HEK293 (cell line): ENCODE data around the gene TAOK3.
"Not testable (repeated sequence)": the region's sequence is repeated elsewhere in the genome, so short reads cannot be mapped to it uniquely, and the experiment has no call there.

Experiments
- CTCF ChIA-PET: fragments of 350-600 bp; formaldehyde crosslinking; extraction: SDS; loops from one replicate; lab custom pipeline; 2021; ENCODE audit warnings: antibody characterized with exemption; lab: Yijun Ruan, JAX
- POLR2A ChIA-PET: fragments of 300-600 bp; formaldehyde crosslinking; extraction: SDS; loops from one replicate; lab custom pipeline; 2020; ENCODE audit warnings: antibody characterized with exemption, inconsistent platforms; lab: Yijun Ruan, JAX
- H3K27ac ChIP-seq: fragments of 200-500 bp; sonication (Bioruptor generic); 2 replicates; pipeline ENCODE4 v1.5.1; 2014; ENCODE audit warnings: low read depth, low read length, control low read depth, inconsistent platforms; ENCODE audit errors: extremely low read depth
- H3K36me3 ChIP-seq, 2 experiments: fragments of 200-500 bp in 1 of 2; sonication (Bioruptor generic) in 1 of 2; 1 replicate in 1 of 2; 2 replicates in 1 of 2; pipeline ENCODE4 v1.5.1; 2014 to 2017; ENCODE audit warnings: inconsistent platforms in 2 of 2, low read length in 2 of 2; ENCODE audit not compliant: control insufficient read depth in 2 of 2, insufficient read depth in 1 of 2
- H3K4me1 ChIP-seq: fragments of 200-500 bp; sonication (Bioruptor generic); 2 replicates; pipeline ENCODE4 v1.5.1; 2014; ENCODE audit warnings: mild to moderate bottlenecking, low read length, inconsistent platforms; ENCODE audit not compliant: control insufficient read depth, insufficient read depth
- H3K4me3 ChIP-seq: 2 replicates; pipeline ENCODE4 v1.5.1; 2011; ENCODE audit warnings: low read depth, mild to moderate bottlenecking, control low read depth, low read length, moderate library complexity
- H3K9me3 ChIP-seq: fragments of 200-500 bp; sonication (Bioruptor generic); 2 replicates; pipeline ENCODE4 v1.5.1; 2014; ENCODE audit warnings: low read depth, low read length, inconsistent platforms; ENCODE audit not compliant: control insufficient read depth, insufficient read depth
- EGR2 ChIP-seq: fragments of 450-650 bp; formaldehyde crosslinking; IDR thresholded peaks from 2 replicates; pipeline ENCODE4 v1.5.1; 2016; ENCODE audit warnings: low read depth, missing biosample characterization, missing genetic modification characterization
- HOXD13 ChIP-seq: sonication (generic); formaldehyde crosslinking; IDR thresholded peaks from 2 replicates; pipeline ENCODE4 v1.8.0; 2022; ENCODE audit warnings: missing genetic modification reagents, borderline replicate concordance
- KLF7 ChIP-seq: fragments of 450-650 bp; formaldehyde crosslinking; IDR thresholded peaks from 2 replicates; pipeline ENCODE4 v1.5.1; 2016; ENCODE audit warnings: missing biosample characterization, missing genetic modification characterization, borderline replicate concordance
- OSR2 ChIP-seq: fragments of 450-650 bp; formaldehyde crosslinking; IDR thresholded peaks from 2 replicates; pipeline ENCODE4 v1.5.1; 2016; ENCODE audit warnings: missing biosample characterization, missing genetic modification characterization
- ZBTB17 ChIP-seq: fragments of 450-650 bp; formaldehyde crosslinking; IDR thresholded peaks from 2 replicates; pipeline ENCODE4 v1.5.1; 2016; ENCODE audit warnings: missing biosample characterization, missing genetic modification characterization
- ZIC2 ChIP-seq: fragments of 450-650 bp; formaldehyde crosslinking; IDR thresholded peaks from 2 replicates; pipeline ENCODE4 v1.5.1; 2016; ENCODE audit warnings: missing biosample characterization, missing genetic modification characterization
- ZNF146 ChIP-seq: fragments of 450-650 bp; formaldehyde crosslinking; IDR thresholded peaks from 2 replicates; pipeline ENCODE4 v1.5.1; 2016; ENCODE audit warnings: missing biosample characterization, missing genetic modification characterization
- ZNF155 ChIP-seq: fragments of 450-650 bp; formaldehyde crosslinking; IDR thresholded peaks from 2 replicates; pipeline ENCODE4 v1.5.1; 2016; ENCODE audit warnings: missing biosample characterization, missing genetic modification characterization
- ZNF335 ChIP-seq: fragments of 450-650 bp; formaldehyde crosslinking; conservative IDR thresholded peaks from 2 replicates; pipeline ENCODE4 v1.5.1; 2016; ENCODE audit warnings: missing biosample characterization, missing genetic modification characterization
- ZNF624 ChIP-seq: fragments of 450-650 bp; formaldehyde crosslinking; IDR thresholded peaks from 2 replicates; pipeline ENCODE4 v1.5.1; 2017; ENCODE audit warnings: missing biosample characterization, missing genetic modification characterization
- ZNF629 ChIP-seq: fragments of 450-650 bp; formaldehyde crosslinking; IDR thresholded peaks from 2 replicates; pipeline ENCODE4 v1.5.1; 2017; ENCODE audit warnings: missing biosample characterization, missing genetic modification characterization
- TF ChIP-seq, protein P1 (sequence below): fragments of 450-650 bp; formaldehyde crosslinking; IDR thresholded peaks from 2 replicates; pipeline ENCODE4 v1.5.1; 2016; ENCODE audit warnings: missing biosample characterization, missing genetic modification characterization
- TF ChIP-seq, protein P2 (sequence below): fragments of 450-650 bp; formaldehyde crosslinking; IDR thresholded peaks from 2 replicates; pipeline ENCODE4 v1.5.1; 2017; ENCODE audit warnings: missing biosample characterization, missing genetic modification characterization
- TF ChIP-seq, protein P3 (sequence below): fragments of 450-650 bp; IDR thresholded peaks from 2 replicates; pipeline ENCODE4 v1.5.1; 2018; ENCODE audit warnings: missing biosample characterization, missing genetic modification characterization

TAOK3 gene

DNA sequence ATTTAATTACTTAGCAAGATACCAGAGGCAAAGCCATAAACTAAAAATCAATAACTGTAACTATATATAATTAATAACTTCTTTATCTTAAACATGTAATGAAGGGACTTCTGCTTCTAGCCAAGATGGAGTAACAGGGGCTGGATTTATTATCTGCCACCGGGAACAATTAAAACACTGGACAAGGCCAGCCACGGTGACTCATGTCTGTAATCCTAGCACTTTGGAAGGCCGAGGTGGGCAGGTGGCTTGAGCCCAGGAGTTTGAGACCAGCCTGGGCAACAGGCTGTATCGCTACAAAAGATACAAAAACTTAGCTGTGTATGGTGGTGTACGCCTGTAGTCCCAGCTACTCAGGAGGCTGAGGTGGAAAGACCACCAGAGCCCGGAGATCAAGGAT is 113.6 kb downstream of the TAOK3 start:
- Histone ChIP-seq H3K4me1 (no peaks in the 10 kb centered on the region), H3K36me3 (no peaks in the 10 kb centered on the region), H3K4me3 (no peak overlapping the region), H3K9me3 (no peaks in the 10 kb centered on the region), H3K27ac (no peak overlapping the region)
- TF ChIP-seq ZIC2 (tag by site-specific recombination), result no peak
- TF ChIP-seq ZNF335 (tag by site-specific recombination), result no peak
- no peak for TF ChIP-seq EGR2 (tag by site-specific recombination)
- TF ChIP-seq OSR2 (tag by site-specific recombination), result peak; percentile 19; the same call in 1 of the 2 replicates
- no peak for TF ChIP-seq ZBTB17
- TF ChIP-seq HOXD13 (CRISPR knock-in tag), result no peak
- no peak for TF ChIP-seq KLF7 (tag by site-specific recombination)
- TF ChIP-seq, protein P1, sequence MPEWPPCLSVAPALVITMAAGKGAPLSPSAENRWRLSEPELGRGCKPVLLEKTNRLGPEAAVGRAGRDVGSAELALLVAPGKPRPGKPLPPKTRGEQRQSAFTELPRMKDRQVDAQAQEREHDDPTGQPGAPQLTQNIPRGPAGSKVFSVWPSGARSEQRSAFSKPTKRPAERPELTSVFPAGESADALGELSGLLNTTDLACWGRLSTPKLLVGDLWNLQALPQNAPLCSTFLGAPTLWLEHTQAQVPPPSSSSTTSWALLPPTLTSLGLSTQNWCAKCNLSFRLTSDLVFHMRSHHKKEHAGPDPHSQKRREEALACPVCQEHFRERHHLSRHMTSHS (tag by site-specific recombination), result no peak
- POLR2A ChIA-PET, result no interaction called here
- CTCF ChIA-PET, result interaction anchor here (0.5 to 2.1 kb wide), 5 partner anchors 40 to 1894 kb away, joined by 3 to 9 read pairs (median 4); no protein-coding TSS in a partner anchor

DNA sequence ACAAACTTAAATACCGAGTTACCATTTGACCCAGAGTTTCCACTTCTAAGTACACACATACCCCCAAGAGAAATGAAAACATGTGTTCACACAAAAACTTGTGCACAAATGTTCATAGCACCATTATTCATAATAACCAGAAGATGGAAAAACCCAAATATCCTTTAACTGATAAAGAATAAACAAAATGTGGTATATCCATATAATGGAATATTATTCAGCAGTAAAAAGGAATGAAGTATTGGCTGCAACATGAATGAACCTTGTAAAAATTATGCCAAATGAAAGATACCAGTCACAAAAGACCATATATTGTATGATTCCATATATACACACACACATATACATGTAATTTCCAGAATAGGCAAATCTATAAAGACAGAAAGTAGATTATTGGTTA is 116.4 kb downstream of the TAOK3 start:
- ChIA-PET CTCF (no interaction called here), POLR2A (no interaction called here)
- TF ChIP-seq, protein P2, sequence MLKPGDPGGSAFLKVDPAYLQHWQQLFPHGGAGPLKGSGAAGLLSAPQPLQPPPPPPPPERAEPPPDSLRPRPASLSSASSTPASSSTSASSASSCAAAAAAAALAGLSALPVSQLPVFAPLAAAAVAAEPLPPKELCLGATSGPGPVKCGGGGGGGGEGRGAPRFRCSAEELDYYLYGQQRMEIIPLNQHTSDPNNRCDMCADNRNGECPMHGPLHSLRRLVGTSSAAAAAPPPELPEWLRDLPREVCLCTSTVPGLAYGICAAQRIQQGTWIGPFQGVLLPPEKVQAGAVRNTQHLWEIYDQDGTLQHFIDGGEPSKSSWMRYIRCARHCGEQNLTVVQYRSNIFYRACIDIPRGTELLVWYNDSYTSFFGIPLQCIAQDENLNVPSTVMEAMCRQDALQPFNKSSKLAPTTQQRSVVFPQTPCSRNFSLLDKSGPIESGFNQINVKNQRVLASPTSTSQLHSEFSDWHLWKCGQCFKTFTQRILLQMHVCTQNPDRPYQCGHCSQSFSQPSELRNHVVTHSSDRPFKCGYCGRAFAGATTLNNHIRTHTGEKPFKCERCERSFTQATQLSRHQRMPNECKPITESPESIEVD, result no peak
- TF ChIP-seq ZNF146 (tag by site-specific recombination), result peak; percentile 32; the same call in 1 of the 2 replicates

DNA sequence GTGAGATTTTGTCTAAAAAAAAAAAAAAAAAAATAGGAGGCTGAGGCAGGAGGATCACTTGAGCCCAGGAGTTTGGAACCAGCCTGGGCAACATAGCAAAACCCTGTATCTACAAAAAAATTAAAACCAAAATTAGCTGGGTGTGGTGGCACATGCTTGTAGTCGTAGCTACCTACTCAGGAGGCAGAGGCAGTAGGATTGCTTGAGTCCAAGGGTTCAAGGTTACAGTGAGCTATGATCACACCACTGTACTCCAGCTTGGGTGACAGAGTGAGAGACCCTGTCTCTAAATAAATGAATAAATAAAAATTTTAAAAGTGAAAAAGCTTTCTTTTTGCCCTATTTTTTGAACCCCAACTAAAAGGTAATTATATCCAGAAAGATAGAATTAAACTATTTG is 123.2 kb downstream of the TAOK3 start:
- TF ChIP-seq ZNF155 (no peak), ZNF629 (no peak), ZNF624 (no peak)
- TF ChIP-seq, protein P3, sequence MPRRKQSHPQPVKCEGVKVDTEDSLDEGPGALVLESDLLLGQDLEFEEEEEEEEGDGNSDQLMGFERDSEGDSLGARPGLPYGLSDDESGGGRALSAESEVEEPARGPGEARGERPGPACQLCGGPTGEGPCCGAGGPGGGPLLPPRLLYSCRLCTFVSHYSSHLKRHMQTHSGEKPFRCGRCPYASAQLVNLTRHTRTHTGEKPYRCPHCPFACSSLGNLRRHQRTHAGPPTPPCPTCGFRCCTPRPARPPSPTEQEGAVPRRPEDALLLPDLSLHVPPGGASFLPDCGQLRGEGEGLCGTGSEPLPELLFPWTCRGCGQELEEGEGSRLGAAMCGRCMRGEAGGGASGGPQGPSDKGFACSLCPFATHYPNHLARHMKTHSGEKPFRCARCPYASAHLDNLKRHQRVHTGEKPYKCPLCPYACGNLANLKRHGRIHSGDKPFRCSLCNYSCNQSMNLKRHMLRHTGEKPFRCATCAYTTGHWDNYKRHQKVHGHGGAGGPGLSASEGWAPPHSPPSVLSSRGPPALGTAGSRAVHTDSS (tag by site-specific recombination), result no peak
- no peaks in the 10 kb centered on the region; a peak in 1 of 3 replicates for H3K36me3 ChIP-seq
- no peaks in the 10 kb centered on the region for H3K9me3 ChIP-seq
- CTCF ChIA-PET, result interaction anchor here (1.2 kb wide), 1 partner anchor 68 kb away, joined by 5 read pairs; no protein-coding TSS in a partner anchor
- H3K4me1 ChIP-seq, result no peaks in the 10 kb centered on the region
- no peak overlapping the region for H3K4me3 ChIP-seq
- no peak overlapping the region for H3K27ac ChIP-seq
- POLR2A ChIA-PET, result interaction anchor here (0.7 kb wide), 1 partner anchor 145 kb away, joined by 4 read pairs; no protein-coding TSS in a partner anchor

More for the DNA sequence above, 116.4 kb downstream of the TAOK3 start:
- no peak overlapping the region for H3K4me3 ChIP-seq
- no peak overlapping the region for H3K27ac ChIP-seq
- H3K4me1 ChIP-seq, result no peaks in the 10 kb centered on the region
- no peaks in the 10 kb centered on the region for H3K9me3 ChIP-seq
- no peaks in the 10 kb centered on the region for H3K36me3 ChIP-seq

DNA sequence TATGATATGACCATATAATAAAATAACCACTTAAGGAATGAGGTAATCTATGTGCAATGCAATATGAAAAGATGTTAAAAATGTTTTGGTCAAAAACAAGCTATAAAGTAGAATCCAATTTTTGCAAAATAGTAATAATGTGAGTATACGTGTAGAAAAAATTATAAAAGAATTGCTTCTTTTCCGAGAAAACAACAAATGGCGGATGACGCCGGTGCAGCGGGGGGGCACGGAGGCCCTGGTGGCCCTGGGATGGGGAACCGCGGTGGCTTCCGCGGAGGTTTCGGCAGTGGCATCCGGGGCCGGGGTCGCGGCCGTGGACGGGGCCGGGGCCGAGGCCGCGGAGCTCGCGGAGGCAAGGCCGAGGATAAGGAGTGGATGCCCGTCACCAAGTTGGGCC is 126.8 kb downstream of the TAOK3 start:
- CTCF ChIA-PET, H3K9me3 ChIP-seq, POLR2A ChIA-PET, H3K4me1 ChIP-seq, H3K36me3 ChIP-seq, H3K27ac ChIP-seq, H3K4me3 ChIP-seq: not testable (repeated sequence)
